SK-N-SH (cell line): ENCODE data around the gene STAT5B. TPM values are rescaled to one million over a fixed set of nuclear protein-coding genes. Genes with fewer than 3 reads are reported as not detected.

Experiments
- CTCF ChIA-PET: fragments of 300-600, 350-600 bp; formaldehyde crosslinking; extraction: SDS; loops from one replicate; lab custom pipeline; 2021; lab: Yijun Ruan, JAX
- POLR2A ChIA-PET: fragments of 350-600 bp; sonication (Branson Sonifier 250); formaldehyde crosslinking; extraction: SDS; loops from one replicate; lab custom pipeline; 2020; ENCODE audit warnings: antibody characterized with exemption, inconsistent platforms; lab: Yijun Ruan, JAX
- DNase-seq: peaks from one replicate; pipeline ENCODE4 v3.0.0; 2012
- H2AFZ ChIP-seq: fragments of 200-600 bp; sonication (generic); 2 replicates; pipeline ENCODE4 v1.8.1; 2016; ENCODE audit warnings: antibody characterized with exemption, mild to moderate bottlenecking, low read depth
- H3F3A ChIP-seq: fragments of 200-600 bp; sonication (generic); replicated peaks from 2 replicates; pipeline ENCODE3; 2016; ENCODE audit warnings: antibody characterized with exemption, mild to moderate bottlenecking; ENCODE audit not compliant: insufficient read depth
- H3K27ac ChIP-seq, 2 experiments: fragments of 200-500 bp in 1 of 2; fragments of 200-600 bp in 1 of 2; sonication (Bioruptor generic) in 1 of 2; sonication (generic), shearing (Covaris generic) in 1 of 2; 2 replicates each; pipeline versions ENCODE4 v1.5.1 to v1.6.1; 2014 to 2016; ENCODE audit warnings: low read depth in 2 of 2, inconsistent platforms in 1 of 2, low read length in 1 of 2, mild to moderate bottlenecking in 1 of 2, mixed read lengths in 1 of 2
- H3K27me3 ChIP-seq: fragments of 200-600 bp; sonication (generic), shearing (Covaris generic); 2 replicates; pipeline ENCODE4 v1.6.1; 2016; ENCODE audit warnings: mixed run types; ENCODE audit not compliant: insufficient read depth
- H3K36me3 ChIP-seq, 2 experiments: fragments of 200-500 bp in 1 of 2; fragments of 200-600 bp in 1 of 2; sonication (Bioruptor generic) in 1 of 2; sonication (generic) in 1 of 2; replicated peaks in 1 of 2; 2 replicates each; pipeline versions ENCODE3 to v1.5.1; 2014 to 2016; ENCODE audit warnings: low read length in 1 of 2, mild to moderate bottlenecking in 1 of 2; ENCODE audit not compliant: insufficient read depth in 2 of 2, control insufficient read depth in 1 of 2
- H3K4me1 ChIP-seq, 2 experiments: fragments of 200-500 bp in 1 of 2; fragments of 200-600 bp in 1 of 2; sonication (Bioruptor generic) in 1 of 2; sonication (generic), shearing (Covaris generic) in 1 of 2; 2 replicates each; pipeline versions ENCODE4 v1.5.1 to v1.6.1; 2014 to 2016; ENCODE audit warnings: low read depth in 1 of 2, low read length in 1 of 2, mixed run types in 1 of 2; ENCODE audit not compliant: insufficient read depth in 2 of 2, control insufficient read depth in 1 of 2
- H3K4me2 ChIP-seq: fragments of 200-600 bp; sonication (generic), shearing (Covaris generic); 2 replicates; pipeline ENCODE4 v1.6.1; 2017; ENCODE audit warnings: mixed run types
- H3K4me3 ChIP-seq, 2 experiments: fragments of 200-500 bp in 1 of 2; fragments of 200-600 bp in 1 of 2; sonication (Bioruptor generic) in 1 of 2; sonication (generic), shearing (Covaris generic) in 1 of 2; 2 replicates each; pipeline versions ENCODE4 v1.5.1 to v1.8.1; 2014 to 2016; ENCODE audit warnings: low read depth in 2 of 2, inconsistent platforms in 1 of 2, low read length in 1 of 2, mild to moderate bottlenecking in 1 of 2, mixed read lengths in 1 of 2, moderate library complexity in 1 of 2
- H3K79me2 ChIP-seq: fragments of 200-600 bp; sonication (generic); 2 replicates; pipeline ENCODE4 v1.8.1; 2017; ENCODE audit warnings: mild to moderate bottlenecking; ENCODE audit not compliant: insufficient read depth
- H3K9ac ChIP-seq: fragments of 200-600 bp; sonication (generic); 2 replicates; pipeline ENCODE4 v1.6.1; 2017; ENCODE audit warnings: mixed run types
- H3K9me2 ChIP-seq: fragments of 200-600 bp; sonication (generic); 2 replicates; pipeline ENCODE4 v1.6.1; 2017; ENCODE audit warnings: mixed run types
- H3K9me3 ChIP-seq: fragments of 200-600 bp; sonication (generic); 2 replicates; pipeline ENCODE4 v1.6.1; 2017; ENCODE audit warnings: mixed run types, mild to moderate bottlenecking, moderate library complexity
- H4K20me1 ChIP-seq: fragments of 200-600 bp; sonication (generic); 2 replicates; pipeline ENCODE4 v1.6.1; 2017; ENCODE audit warnings: mild to moderate bottlenecking, mixed run types; ENCODE audit not compliant: insufficient read depth
- CHD2 ChIP-seq: fragments of 150-350 bp; IDR thresholded peaks from 2 replicates; pipeline ENCODE4 v1.6.1; 2018; ENCODE audit warnings: low read length; ENCODE audit not compliant: partially characterized antibody
- ELF1 ChIP-seq: IDR thresholded peaks from 2 replicates; pipeline ENCODE4 v1.4.0; 2012
- FOXJ3 ChIP-seq: sonication (generic); formaldehyde crosslinking; IDR thresholded peaks from 2 replicates; pipeline ENCODE4 v1.5.1; 2020; ENCODE audit warnings: mild to moderate bottlenecking, missing genetic modification reagents
- FOXM1 ChIP-seq: IDR thresholded peaks from 2 replicates; pipeline ENCODE4 v1.4.0; 2012; ENCODE audit warnings: low read depth, mild to moderate bottlenecking
- GABPA ChIP-seq: IDR thresholded peaks from 2 replicates; pipeline ENCODE4 v1.4.0; 2012; ENCODE audit warnings: low read depth, mild to moderate bottlenecking
- GATA2 ChIP-seq: sonication (generic); formaldehyde crosslinking; IDR thresholded peaks from 2 replicates; pipeline ENCODE4 v1.5.0; 2020; ENCODE audit warnings: mild to moderate bottlenecking, missing genetic modification reagents
- MEF2A ChIP-seq: IDR thresholded peaks from 2 replicates; pipeline ENCODE4 v1.4.0; 2012; ENCODE audit warnings: low read depth, borderline replicate concordance
- NFIC ChIP-seq: IDR thresholded peaks from 2 replicates; pipeline ENCODE4 v1.4.0; 2012; ENCODE audit warnings: borderline replicate concordance
- RCOR1 ChIP-seq: fragments of 150-350 bp; IDR thresholded peaks from 2 replicates; pipeline ENCODE4 v1.6.1; 2017; ENCODE audit warnings: antibody characterized with exemption, low read length
- RXRA ChIP-seq: IDR thresholded peaks from 2 replicates; pipeline ENCODE4 v1.4.0; 2012; ENCODE audit warnings: low read depth, mild to moderate bottlenecking, borderline replicate concordance
- SIN3A ChIP-seq: IDR thresholded peaks from 2 replicates; pipeline ENCODE4 v1.6.1; 2012; ENCODE audit warnings: low read depth, mild to moderate bottlenecking, low read length, moderate library complexity, borderline replicate concordance
- TAF1 ChIP-seq: IDR thresholded peaks from 2 replicates; pipeline ENCODE4 v1.6.1; 2012; ENCODE audit warnings: low read depth, mild to moderate bottlenecking, low read length, moderate library complexity, borderline replicate concordance
- whole genome bisulfite sequencing: methylation state at CpG from one replicate; pipeline ENCODE4 v1.1.6; 2017; ENCODE audit warnings: low lambda C conversion rate; 5-methylcytosine and 5-hydroxymethylcytosine counted together
- polyA plus RNA-seq, 3 experiments: library from polyadenylated mRNA; depleted of rRNA; stranded (reverse); fragments of >200 nt; gene quantifications; 2 replicates each; pipeline ENCODE4 v1.2.3, GENCODE V29; 2012
- TF ChIP-seq, protein P1 (sequence below): IDR thresholded peaks from 2 replicates; pipeline ENCODE4 v1.6.1; 2012; ENCODE audit warnings: mild to moderate bottlenecking, low read depth, low read length, moderate library complexity
- TF ChIP-seq, protein P2 (sequence below): fragments of 150-350 bp; IDR thresholded peaks from 2 replicates; pipeline ENCODE4 v1.6.1; 2016; ENCODE audit warnings: mild to moderate bottlenecking, low read depth, low read length
- TF ChIP-seq, protein P3 (sequence below): IDR thresholded peaks from 2 replicates; pipeline ENCODE4 v1.4.0; 2012; ENCODE audit warnings: low read depth
- TF ChIP-seq, protein P4 (sequence below): IDR thresholded peaks from 2 replicates; pipeline ENCODE4 v1.4.0; 2012; ENCODE audit warnings: low read depth, borderline replicate concordance
- TF ChIP-seq, protein P5 (sequence below): fragments of 150-350 bp; IDR thresholded peaks from 2 replicates; pipeline ENCODE4 v1.6.1; 2017; ENCODE audit warnings: antibody characterized with exemption, low read length, low read depth, borderline replicate concordance

STAT5B gene
- polyA plus RNA-seq, 1 of the 3 experiments (the other 2 are of a cell fraction), result 23.6 TPM

DNA sequence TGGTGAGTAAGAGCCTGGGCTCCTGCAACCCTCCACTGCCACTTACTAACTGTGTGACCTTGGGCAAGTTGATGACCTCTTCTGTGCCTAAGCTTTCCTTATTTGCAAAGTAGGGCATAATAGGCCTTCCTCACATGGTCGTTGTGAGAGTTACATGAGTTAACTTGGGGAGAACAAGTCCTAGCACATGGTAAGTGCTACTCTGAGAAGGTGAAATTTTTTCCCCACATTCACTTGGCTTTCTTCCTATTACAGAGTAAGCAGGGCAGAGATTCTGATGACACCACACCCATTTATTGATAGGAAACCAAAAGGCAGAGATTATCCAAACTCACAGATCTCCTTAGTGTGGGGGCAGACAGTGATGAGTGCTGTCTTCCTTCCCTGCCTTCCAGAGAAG lies 96.9 kb downstream of the STAT5B start (continued):
- TF ChIP-seq, protein P1, sequence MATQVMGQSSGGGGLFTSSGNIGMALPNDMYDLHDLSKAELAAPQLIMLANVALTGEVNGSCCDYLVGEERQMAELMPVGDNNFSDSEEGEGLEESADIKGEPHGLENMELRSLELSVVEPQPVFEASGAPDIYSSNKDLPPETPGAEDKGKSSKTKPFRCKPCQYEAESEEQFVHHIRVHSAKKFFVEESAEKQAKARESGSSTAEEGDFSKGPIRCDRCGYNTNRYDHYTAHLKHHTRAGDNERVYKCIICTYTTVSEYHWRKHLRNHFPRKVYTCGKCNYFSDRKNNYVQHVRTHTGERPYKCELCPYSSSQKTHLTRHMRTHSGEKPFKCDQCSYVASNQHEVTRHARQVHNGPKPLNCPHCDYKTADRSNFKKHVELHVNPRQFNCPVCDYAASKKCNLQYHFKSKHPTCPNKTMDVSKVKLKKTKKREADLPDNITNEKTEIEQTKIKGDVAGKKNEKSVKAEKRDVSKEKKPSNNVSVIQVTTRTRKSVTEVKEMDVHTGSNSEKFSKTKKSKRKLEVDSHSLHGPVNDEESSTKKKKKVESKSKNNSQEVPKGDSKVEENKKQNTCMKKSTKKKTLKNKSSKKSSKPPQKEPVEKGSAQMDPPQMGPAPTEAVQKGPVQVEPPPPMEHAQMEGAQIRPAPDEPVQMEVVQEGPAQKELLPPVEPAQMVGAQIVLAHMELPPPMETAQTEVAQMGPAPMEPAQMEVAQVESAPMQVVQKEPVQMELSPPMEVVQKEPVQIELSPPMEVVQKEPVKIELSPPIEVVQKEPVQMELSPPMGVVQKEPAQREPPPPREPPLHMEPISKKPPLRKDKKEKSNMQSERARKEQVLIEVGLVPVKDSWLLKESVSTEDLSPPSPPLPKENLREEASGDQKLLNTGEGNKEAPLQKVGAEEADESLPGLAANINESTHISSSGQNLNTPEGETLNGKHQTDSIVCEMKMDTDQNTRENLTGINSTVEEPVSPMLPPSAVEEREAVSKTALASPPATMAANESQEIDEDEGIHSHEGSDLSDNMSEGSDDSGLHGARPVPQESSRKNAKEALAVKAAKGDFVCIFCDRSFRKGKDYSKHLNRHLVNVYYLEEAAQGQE, result no peak
- TF ChIP-seq RCOR1 (no peak), MEF2A (no peak), ELF1 (no peak), FOXM1 (no peak), NFIC (no peak), CHD2 (no peak), GATA2 (CRISPR knock-in tag) (no peak)
- TF ChIP-seq, protein P2, sequence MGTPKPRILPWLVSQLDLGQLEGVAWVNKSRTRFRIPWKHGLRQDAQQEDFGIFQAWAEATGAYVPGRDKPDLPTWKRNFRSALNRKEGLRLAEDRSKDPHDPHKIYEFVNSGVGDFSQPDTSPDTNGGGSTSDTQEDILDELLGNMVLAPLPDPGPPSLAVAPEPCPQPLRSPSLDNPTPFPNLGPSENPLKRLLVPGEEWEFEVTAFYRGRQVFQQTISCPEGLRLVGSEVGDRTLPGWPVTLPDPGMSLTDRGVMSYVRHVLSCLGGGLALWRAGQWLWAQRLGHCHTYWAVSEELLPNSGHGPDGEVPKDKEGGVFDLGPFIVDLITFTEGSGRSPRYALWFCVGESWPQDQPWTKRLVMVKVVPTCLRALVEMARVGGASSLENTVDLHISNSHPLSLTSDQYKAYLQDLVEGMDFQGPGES, result no peak
- TF ChIP-seq, protein P3, sequence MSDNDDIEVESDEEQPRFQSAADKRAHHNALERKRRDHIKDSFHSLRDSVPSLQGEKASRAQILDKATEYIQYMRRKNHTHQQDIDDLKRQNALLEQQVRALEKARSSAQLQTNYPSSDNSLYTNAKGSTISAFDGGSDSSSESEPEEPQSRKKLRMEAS, result no peak
- TF ChIP-seq, protein P4, sequence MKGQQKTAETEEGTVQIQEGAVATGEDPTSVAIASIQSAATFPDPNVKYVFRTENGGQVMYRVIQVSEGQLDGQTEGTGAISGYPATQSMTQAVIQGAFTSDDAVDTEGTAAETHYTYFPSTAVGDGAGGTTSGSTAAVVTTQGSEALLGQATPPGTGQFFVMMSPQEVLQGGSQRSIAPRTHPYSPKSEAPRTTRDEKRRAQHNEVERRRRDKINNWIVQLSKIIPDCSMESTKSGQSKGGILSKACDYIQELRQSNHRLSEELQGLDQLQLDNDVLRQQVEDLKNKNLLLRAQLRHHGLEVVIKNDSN, result no peak

DNA sequence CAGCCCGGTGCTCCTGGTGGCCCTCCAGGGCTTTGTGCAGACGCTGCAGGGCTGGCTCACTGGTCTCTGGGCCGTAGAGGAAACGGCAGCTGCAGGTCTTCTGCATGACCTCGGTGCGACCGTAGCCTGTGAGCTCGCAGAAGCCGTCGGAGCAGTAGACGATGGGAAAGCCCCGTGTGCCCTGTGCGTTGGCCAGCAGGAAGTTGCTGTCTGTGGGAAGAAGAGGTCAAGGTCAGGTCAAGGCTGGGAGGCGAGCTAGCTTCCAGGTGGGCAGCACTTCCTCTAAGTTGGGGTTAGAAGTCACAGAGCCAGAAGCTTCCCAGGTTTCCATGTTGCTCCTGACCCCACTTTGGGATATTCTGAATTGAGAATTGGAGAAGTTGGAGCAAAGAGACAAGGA lies 97.4 kb downstream of the STAT5B start:
- Histone ChIP-seq H3K9me3 (no peaks in the 10 kb centered on the region), H3K9me2 (no peaks in the 10 kb centered on the region), H3K27ac (no peak overlapping the region), H3K9ac (no peak overlapping the region), H3K27me3 (no peaks in the 10 kb centered on the region), H2AFZ (no peak overlapping the region), H3K79me2 (no peaks in the 10 kb centered on the region), H3K4me3 (no peak overlapping the region), H3K4me1 (peaks cover 4 to 15% of the 10 kb centered on the region in 2 experiments; a peak in 2 of 4 replicates), H3K36me3 (no peaks in the 10 kb centered on the region), H3K4me2 (no peak overlapping the region), H3F3A (peaks cover 11% of the 10 kb centered on the region), H4K20me1 (no peaks in the 10 kb centered on the region)
- POLR2A ChIA-PET, result no interaction called here
- WGBS, result 72% methylated on average over 11 of the region's 14 CpGs
- no peak for DNase-seq
- CTCF ChIA-PET, result interaction anchor here (4.4 kb wide), 1 partner anchor 16 kb away, joined by 30 read pairs; the partner anchor contains the start of gene GHDC
- TF ChIP-seq FOXJ3 (CRISPR knock-in tag) (no peak), GATA2 (CRISPR knock-in tag) (no peak), SIN3A (no peak), TAF1 (no peak), RXRA (no peak), GABPA (no peak), CHD2 (no peak)
- TF ChIP-seq, protein P4, result no peak
- TF ChIP-seq, protein P5, sequence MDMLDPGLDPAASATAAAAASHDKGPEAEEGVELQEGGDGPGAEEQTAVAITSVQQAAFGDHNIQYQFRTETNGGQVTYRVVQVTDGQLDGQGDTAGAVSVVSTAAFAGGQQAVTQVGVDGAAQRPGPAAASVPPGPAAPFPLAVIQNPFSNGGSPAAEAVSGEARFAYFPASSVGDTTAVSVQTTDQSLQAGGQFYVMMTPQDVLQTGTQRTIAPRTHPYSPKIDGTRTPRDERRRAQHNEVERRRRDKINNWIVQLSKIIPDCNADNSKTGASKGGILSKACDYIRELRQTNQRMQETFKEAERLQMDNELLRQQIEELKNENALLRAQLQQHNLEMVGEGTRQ, result no peak
- TF ChIP-seq, protein P1, result no peak
